Hematopoietic multipotent progenitor cell treated with erythropoietin and hydrocortisone succinate and interleukin-3 and kit ligand, for 8 days (in vitro differentiated cells): Measurements from ENCODE around the gene RIF1.

ENCODE experiments used
- DNase-seq: peaks from one replicate; pipeline ENCODE4 v3.0.0-alpha.2; 2015

The RIF1 gene

GRCh38 chr2:151522556-151522955, 112.9 kb downstream of the RIF1 start:
- no peak for DNase-seq

GRCh38 chr2:151523850-151524249, 114.1 kb downstream of the RIF1 start:
- DNase-seq, result no peak

GRCh38 chr2:151525821-151526373, 116.2 kb downstream of the RIF1 start:
- no peak for DNase-seq

GRCh38 chr2:151526572-151527090, 116.9 kb downstream of the RIF1 start:
- DNase-seq, result no peak
